Prostate gland (tissue), 2 donors: ENCODE data around the gene UNC5A. TPM values are rescaled to one million over a fixed set of nuclear protein-coding genes. Genes with fewer than 3 reads are reported as not detected.

Experiments
- DNase-seq: peaks from one replicate; pipeline ENCODE4 v3.0.0-alpha.2; 2019; ENCODE audit warnings: low spot score
- H3K27ac ChIP-seq, 2 donors: fragments of 200-600 bp; sonication (generic); 2 replicates each; pipeline ENCODE4 v1.5.1; 2017 to 2019
- H3K27me3 ChIP-seq: fragments of 200-600 bp; sonication (generic); replicated peaks from 2 replicates; pipeline ENCODE4 v1.5.1; 2019; ENCODE audit not compliant: insufficient read depth
- H3K36me3 ChIP-seq, 2 donors: fragments of 200-600 bp; sonication (generic); 1 replicate in 1 of 2; 2 replicates in 1 of 2; pipeline versions ENCODE4 v1.5.1 to v1.8.1; 2017 to 2019
- H3K4me1 ChIP-seq: fragments of 200-600 bp; sonication (generic); replicated peaks from 2 replicates; pipeline ENCODE4 v1.5.1; 2019
- H3K4me3 ChIP-seq, 2 donors: fragments of 200-600 bp; sonication (generic); 2 replicates each; pipeline ENCODE4 v1.5.1; 2017 to 2019
- H3K9me3 ChIP-seq: fragments of 200-600 bp; sonication (generic); 2 replicates; pipeline ENCODE4 v1.5.1; 2017
- POLR2A ChIP-seq: fragments of 450-650 bp; IDR thresholded peaks from one replicate; pipeline ENCODE4 v1.6.1; 2016; ENCODE audit warnings: antibody characterized with exemption, mild to moderate bottlenecking
- POLR2AphosphoS5 ChIP-seq: sonication (generic); formaldehyde crosslinking; IDR thresholded peaks from one replicate; pipeline ENCODE4 v1.6.1; 2017; ENCODE audit warnings: antibody characterized with exemption
- WGBS: methylation state at CpG from one replicate; pipeline ENCODE4 v1.1.5; 2018; 5-methylcytosine and 5-hydroxymethylcytosine counted together
- intact Hi-C: fragments of 100-400 bp; cut with DNase I; formaldehyde crosslinking; loops from one replicate; pipeline ENCODE4 v1.14.2; 2022
- total RNA-seq, 2 donors: library from RNA; depleted of rRNA; stranded (reverse); fragments of >200 nt; gene quantifications; one replicate each; pipeline ENCODE4 v1.1.0, GENCODE V29; 2016
- TF ChIP-seq, protein P1 (sequence below), 4 experiments: fragments of 200-600 bp in 2 of 4; fragments of 450-650 bp in 2 of 4; sonication (generic) in 2 of 4; IDR thresholded peaks; 1 replicate in 3 of 4; 2 replicates in 1 of 4; pipeline ENCODE4 v1.5.1; 2016 to 2019; ENCODE audit warnings: antibody characterized with exemption in 4 of 4, mild to moderate bottlenecking in 2 of 4, moderate library complexity in 2 of 4

Gene UNC5A
- total RNA-seq, 2 donors from 2014 or later: 0.18 to 1.5 TPM

DNA sequence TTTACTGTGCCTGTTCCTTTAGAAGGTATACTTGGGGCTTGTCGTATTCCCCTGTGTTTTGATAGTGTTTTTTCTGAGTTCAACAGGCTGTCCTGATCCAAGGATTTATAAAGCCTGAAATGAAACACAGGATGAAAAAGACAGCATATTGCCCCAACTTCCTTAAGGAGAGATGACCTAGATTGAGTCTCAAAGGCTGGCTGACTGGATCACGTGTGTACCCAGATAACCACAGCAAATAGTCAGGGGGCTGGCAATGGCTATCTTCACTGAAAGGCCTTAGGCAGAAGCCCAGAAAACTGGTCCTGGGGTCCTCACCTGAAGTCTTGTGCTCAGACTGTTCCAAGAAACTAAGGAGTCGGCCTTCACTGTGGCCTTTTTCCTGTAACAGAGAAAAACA is 96.4 kb downstream of the UNC5A start:
- no peak for TF ChIP-seq POLR2AphosphoS5
- TF ChIP-seq POLR2A: no peak
- TF ChIP-seq, protein P1, sequence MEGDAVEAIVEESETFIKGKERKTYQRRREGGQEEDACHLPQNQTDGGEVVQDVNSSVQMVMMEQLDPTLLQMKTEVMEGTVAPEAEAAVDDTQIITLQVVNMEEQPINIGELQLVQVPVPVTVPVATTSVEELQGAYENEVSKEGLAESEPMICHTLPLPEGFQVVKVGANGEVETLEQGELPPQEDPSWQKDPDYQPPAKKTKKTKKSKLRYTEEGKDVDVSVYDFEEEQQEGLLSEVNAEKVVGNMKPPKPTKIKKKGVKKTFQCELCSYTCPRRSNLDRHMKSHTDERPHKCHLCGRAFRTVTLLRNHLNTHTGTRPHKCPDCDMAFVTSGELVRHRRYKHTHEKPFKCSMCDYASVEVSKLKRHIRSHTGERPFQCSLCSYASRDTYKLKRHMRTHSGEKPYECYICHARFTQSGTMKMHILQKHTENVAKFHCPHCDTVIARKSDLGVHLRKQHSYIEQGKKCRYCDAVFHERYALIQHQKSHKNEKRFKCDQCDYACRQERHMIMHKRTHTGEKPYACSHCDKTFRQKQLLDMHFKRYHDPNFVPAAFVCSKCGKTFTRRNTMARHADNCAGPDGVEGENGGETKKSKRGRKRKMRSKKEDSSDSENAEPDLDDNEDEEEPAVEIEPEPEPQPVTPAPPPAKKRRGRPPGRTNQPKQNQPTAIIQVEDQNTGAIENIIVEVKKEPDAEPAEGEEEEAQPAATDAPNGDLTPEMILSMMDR (IDR thresholded peaks at IDR 0.05): no peak
- 74% methylated on average over 3 of the region's 3 CpGs for WGBS
- no peaks in the 10 kb centered on the region for H3K36me3 ChIP-seq

DNA sequence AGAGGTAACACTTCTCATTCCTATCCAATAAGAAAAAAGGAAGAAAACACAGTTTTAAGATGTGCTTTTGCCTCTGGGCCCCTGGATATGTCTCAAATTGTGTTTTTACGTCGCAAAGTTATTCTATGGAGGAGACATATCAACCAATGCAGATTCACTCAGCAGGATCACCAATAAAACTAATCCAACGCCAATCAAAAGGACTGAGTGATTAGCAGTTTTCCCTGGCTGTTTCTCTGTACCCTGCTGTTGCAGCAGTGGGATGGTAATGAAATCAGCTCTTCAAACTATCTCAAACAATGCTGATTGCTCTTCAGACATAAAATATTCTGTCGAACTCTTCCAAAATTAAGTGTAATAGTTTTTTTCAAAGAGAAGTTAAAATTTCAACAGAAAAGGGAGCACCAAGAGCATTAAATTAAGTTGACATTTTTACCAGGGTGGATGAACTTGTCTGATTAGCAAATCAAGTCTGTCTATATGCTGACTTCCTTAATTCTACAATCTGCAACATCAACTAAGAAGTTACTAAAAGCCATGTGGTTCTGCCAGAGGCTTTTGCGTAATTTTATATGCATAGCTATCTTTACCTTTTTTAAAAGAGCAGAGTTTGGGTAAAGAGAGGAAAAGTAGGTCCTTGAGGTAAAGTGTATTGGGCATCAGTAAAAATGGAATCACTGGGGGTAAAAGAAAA is 98.5 kb downstream of the UNC5A start:
- Histone ChIP-seq H3K27me3 (no peaks in the 10 kb centered on the region), H3K36me3 (no peaks in the 10 kb centered on the region), H3K4me3 (no peak overlapping the region), H3K9me3 (no peaks in the 10 kb centered on the region), H3K27ac (no peak overlapping the region), H3K4me1 (no peaks in the 10 kb centered on the region)
- intact Hi-C loops: no loop called here
- DNase-seq: no peak
- 82% methylated on average over 5 of the region's 5 CpGs for WGBS
- TF ChIP-seq POLR2A (no peak), POLR2AphosphoS5 (no peak)
- TF ChIP-seq, protein P1 (IDR thresholded peaks at IDR 0.05): no peak

More for the DNA sequence above, 96.4 kb downstream of the UNC5A start:
- intact Hi-C loops: no loop called here
- H3K4me1 ChIP-seq: no peaks in the 10 kb centered on the region
- no peak overlapping the region for H3K4me3 ChIP-seq
- H3K27me3 ChIP-seq: no peaks in the 10 kb centered on the region
- H3K9me3 ChIP-seq: no peaks in the 10 kb centered on the region
- no peak overlapping the region for H3K27ac ChIP-seq
- no peak for DNase-seq

DNA sequence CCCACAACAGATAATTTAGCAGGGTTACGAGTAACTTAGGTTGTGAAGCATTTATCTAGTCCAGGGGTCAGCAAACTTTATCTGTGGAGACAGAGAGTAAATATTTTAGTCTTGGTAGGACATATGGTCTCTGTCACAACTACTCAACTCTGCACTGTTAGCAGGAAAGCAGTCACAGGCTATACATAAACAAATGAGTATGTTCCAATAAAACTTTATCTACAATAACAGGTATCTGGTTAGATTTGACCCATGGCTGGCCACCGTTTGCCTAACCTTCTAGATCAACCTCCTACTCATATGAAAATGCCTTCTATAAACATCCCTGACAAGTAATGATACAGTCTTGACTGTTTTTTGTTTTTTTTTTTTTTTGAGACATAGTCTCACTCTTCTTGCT is 101.8 kb downstream of the UNC5A start:
- Histone ChIP-seq H3K27ac (no peak overlapping the region), H3K27me3 (no peaks in the 10 kb centered on the region), H3K9me3 (no peaks in the 10 kb centered on the region), H3K36me3 (no peaks in the 10 kb centered on the region), H3K4me1 (no peaks in the 10 kb centered on the region), H3K4me3 (no peak overlapping the region)
- DNase-seq: no peak
- WGBS: 68% methylated on average over 2 of the region's 2 CpGs
- intact Hi-C loops: no loop called here
- TF ChIP-seq, protein P1 (IDR thresholded peaks at IDR 0.05): no peak
- no peak for TF ChIP-seq POLR2AphosphoS5
- no peak for TF ChIP-seq POLR2A

DNA sequence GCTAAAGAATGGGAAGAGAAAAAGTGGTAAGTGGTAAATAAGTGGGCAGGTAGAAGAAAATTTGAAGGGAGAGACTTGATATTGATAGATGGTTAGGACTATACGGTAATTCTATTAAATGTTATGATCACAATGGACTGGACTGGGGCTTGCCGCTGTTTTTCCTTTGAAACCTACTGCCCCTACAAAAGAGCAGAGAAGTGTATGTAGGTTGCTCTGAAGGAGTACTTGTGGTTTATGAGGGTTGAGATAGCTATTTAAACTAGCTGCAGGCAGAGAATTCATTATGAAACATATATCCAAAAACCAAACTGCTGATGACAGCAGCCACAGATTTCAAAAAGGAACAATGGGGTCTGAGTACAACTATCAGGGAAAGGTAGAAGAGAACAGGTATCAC is 105.5 kb downstream of the UNC5A start:
- Histone ChIP-seq H3K4me1 (no peaks in the 10 kb centered on the region), H3K4me3 (no peak overlapping the region), H3K9me3 (no peaks in the 10 kb centered on the region), H3K36me3 (no peaks in the 10 kb centered on the region), H3K27ac (no peak overlapping the region), H3K27me3 (no peaks in the 10 kb centered on the region)
- DNase-seq: no peak
- TF ChIP-seq POLR2AphosphoS5: no peak
- TF ChIP-seq, protein P1 (IDR thresholded peaks at IDR 0.05): no peak
- TF ChIP-seq POLR2A: no peak
- WGBS: 56% methylated on average over 2 of the region's 2 CpGs
- intact Hi-C loops: no loop called here

DNA sequence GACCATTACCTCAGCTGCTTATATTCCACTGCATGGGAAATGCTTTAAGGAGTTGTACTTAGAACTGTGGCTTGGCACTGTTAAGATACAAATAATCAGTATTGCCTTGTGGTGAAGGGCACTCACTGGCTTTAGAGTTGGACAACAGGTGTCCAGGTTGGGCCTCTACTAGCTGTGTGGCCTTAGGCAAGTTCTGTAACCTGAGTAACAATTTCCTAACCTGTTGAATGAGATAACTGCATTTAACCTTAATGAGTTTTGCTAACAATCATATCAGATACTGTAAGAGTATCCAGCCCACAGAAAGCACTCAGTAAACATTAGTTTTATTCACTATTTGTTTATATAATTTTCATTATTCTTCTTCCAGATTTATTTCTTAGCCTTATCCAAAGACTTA is 106.0 kb downstream of the UNC5A start:
- Histone ChIP-seq H3K4me3 (no peak overlapping the region), H3K27me3 (no peaks in the 10 kb centered on the region), H3K4me1 (no peaks in the 10 kb centered on the region), H3K36me3 (no peaks in the 10 kb centered on the region), H3K27ac (no peak overlapping the region), H3K9me3 (no peaks in the 10 kb centered on the region)
- intact Hi-C loops: no loop called here
- no peak for TF ChIP-seq POLR2AphosphoS5
- TF ChIP-seq POLR2A: no peak
- TF ChIP-seq, protein P1 (IDR thresholded peaks at IDR 0.05): no peak
- DNase-seq: no peak
